Thyroid gland (tissue), 4 donors: ENCODE results near the gene SYT1. TPM values are rescaled to one million over a fixed set of nuclear protein-coding genes. Genes with fewer than 3 reads are reported as not detected.

Experiments
- DNase-seq, 2 donors: peaks; one replicate each; pipeline ENCODE4 v3.0.0-alpha.2; 2019
- H3K27ac ChIP-seq, 3 donors: fragments of 200-600 bp; sonication (generic); 1 replicate in 2 of 3; 2 replicates in 1 of 3; pipeline ENCODE4 v1.5.1; 2016 to 2019; ENCODE audit warnings: mild to moderate bottlenecking in 1 of 3, moderate library complexity in 1 of 3
- H3K27me3 ChIP-seq: fragments of 200-600 bp; sonication (generic); one replicate; pipeline ENCODE4 v1.5.1; 2019
- H3K36me3 ChIP-seq, 2 donors: fragments of 200-600 bp; sonication (generic); one replicate each; pipeline ENCODE4 v1.5.1; 2016 to 2019
- H3K4me1 ChIP-seq, 2 donors: fragments of 200-600 bp; sonication (generic); one replicate each; pipeline ENCODE4 v1.5.1; 2017 to 2019
- H3K4me3 ChIP-seq, 3 donors: fragments of 200-600 bp; sonication (generic); replicated peaks in 1 of 3; 1 replicate in 2 of 3; 2 replicates in 1 of 3; pipeline ENCODE4 v1.5.1; 2016; ENCODE audit warnings: mild to moderate bottlenecking in 1 of 3
- H3K9me3 ChIP-seq: fragments of 200-600 bp; sonication (generic); one replicate; pipeline ENCODE4 v1.5.1; 2017
- CTCF ChIP-seq, 6 experiments: fragments of 200-600 bp in 3 of 6; fragments of 450-650 bp in 3 of 6; sonication (generic) in 3 of 6; IDR thresholded peaks; one replicate each; pipeline ENCODE4 v1.5.1; 2016 to 2019; ENCODE audit warnings: antibody characterized with exemption in 6 of 6, mild to moderate bottlenecking in 2 of 6, inconsistent platforms in 1 of 6, moderate library complexity in 1 of 6
- POLR2A ChIP-seq, 2 donors: fragments of 450-650 bp; IDR thresholded peaks; one replicate each; pipeline ENCODE4 v1.6.1; 2017; ENCODE audit warnings: antibody characterized with exemption in 2 of 2, mild to moderate bottlenecking in 2 of 2, moderate library complexity in 1 of 2
- WGBS, 2 donors: methylation state at CpG; one replicate each; pipeline ENCODE4 v1.1.5; 2017; 5-methylcytosine and 5-hydroxymethylcytosine counted together
- intact Hi-C: fragments of 100-400 bp; cut with DNase I; formaldehyde crosslinking; loops from one replicate; pipeline ENCODE4 v1.15.1; 2023
- total RNA-seq, 4 donors: library from RNA; depleted of rRNA; stranded (reverse); fragments of >200 nt; gene quantifications; one replicate each; pipeline ENCODE4 v1.2.3, GENCODE V29; 2016

SYT1 gene
- total RNA-seq, 4 donors from 2014 or later: 0.58 to 2.4 (median 1.2) TPM

GRCh38 chr12:79012636-79013035 is 148.1 kb downstream of the SYT1 start:
- 75 to 82% methylated on average over 3 of the region's 3 CpGs for WGBS, 2 donors

DNA sequence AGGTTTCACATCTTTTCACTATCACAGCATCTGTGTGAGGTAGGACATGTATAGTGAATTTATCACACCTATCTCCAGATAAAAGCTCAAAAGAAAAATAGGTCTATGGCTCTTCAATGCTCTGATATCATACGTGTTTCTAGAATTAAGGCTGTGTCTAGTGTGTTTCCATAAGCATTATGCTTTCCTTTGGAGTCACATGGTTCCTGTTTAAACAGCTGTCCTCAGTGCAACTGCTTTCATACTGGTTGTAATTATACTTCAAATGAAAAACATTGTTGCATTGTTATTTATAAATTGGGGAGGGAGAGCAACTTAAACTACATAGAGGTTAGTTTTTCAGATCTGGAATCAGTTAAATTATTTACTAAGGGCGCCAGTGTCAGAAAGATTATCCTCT is 151.6 kb downstream of the SYT1 start:
- H3K36me3 ChIP-seq: no peaks in the 10 kb centered on the region
- 73% methylated on average over 2 of the region's 2 CpGs for WGBS, 2 donors
- DNase-seq: no peak
- intact Hi-C loops: no loop called here
- no peak for TF ChIP-seq POLR2A (IDR thresholded peaks at IDR 0.05)
- TF ChIP-seq CTCF (IDR thresholded peaks at IDR 0.05): no peak
- no peak overlapping the region for H3K27ac ChIP-seq
- H3K9me3 ChIP-seq: no peaks in the 10 kb centered on the region
- no peak overlapping the region for H3K4me3 ChIP-seq
- H3K4me1 ChIP-seq: no peaks in the 10 kb centered on the region
- no peaks in the 10 kb centered on the region for H3K27me3 ChIP-seq

More at GRCh38 chr12:79012636-79013035, 148.1 kb downstream of the SYT1 start:
- Histone ChIP-seq H3K27me3 (no peaks in the 10 kb centered on the region), H3K36me3 (no peaks in the 10 kb centered on the region), H3K27ac (no peak overlapping the region), H3K9me3 (no peaks in the 10 kb centered on the region), H3K4me1 (no peaks in the 10 kb centered on the region), H3K4me3 (no peak overlapping the region)
- TF ChIP-seq CTCF (IDR thresholded peaks at IDR 0.05) (no peak), POLR2A (IDR thresholded peaks at IDR 0.05) (no peak)
- intact Hi-C loops: no loop called here
- no peak for DNase-seq

GRCh38 chr12:79019672-79020071 is 155.1 kb downstream of the SYT1 start:
- DNase-seq: no peak
- no peaks in the 10 kb centered on the region for H3K36me3 ChIP-seq
- H3K4me1 ChIP-seq: no peaks in the 10 kb centered on the region
- no peak overlapping the region for H3K4me3 ChIP-seq
- no peak for TF ChIP-seq POLR2A (IDR thresholded peaks at IDR 0.05)
- no peak for TF ChIP-seq CTCF (IDR thresholded peaks at IDR 0.05)
- H3K27me3 ChIP-seq: no peaks in the 10 kb centered on the region
- WGBS, 2 donors: 46 to 51% methylated on average over 1 of the region's 1 CpG
- intact Hi-C loops: no loop called here
- H3K27ac ChIP-seq: no peak overlapping the region
- no peaks in the 10 kb centered on the region for H3K9me3 ChIP-seq

- no peak for TF ChIP-seq CTCF (IDR thresholded peaks at IDR 0.05)
- no peak for TF ChIP-seq POLR2A (IDR thresholded peaks at IDR 0.05)
- H3K27me3 ChIP-seq: no peaks in the 10 kb centered on the region
- 84 to 85% methylated on average over 1 of the region's 1 CpG for WGBS, 2 donors
- no peak for DNase-seq
- no peaks in the 10 kb centered on the region for H3K36me3 ChIP-seq
- H3K4me3 ChIP-seq: no peak overlapping the region
- H3K9me3 ChIP-seq: no peaks in the 10 kb centered on the region
- H3K27ac ChIP-seq: no peak overlapping the region
- H3K4me1 ChIP-seq: no peaks in the 10 kb centered on the region
- intact Hi-C loops: no loop called here
Measured at GRCh38 chr12:79020106-79020505, 155.5 kb downstream of the SYT1 start.

- H3K4me1 ChIP-seq: no peaks in the 10 kb centered on the region
- no peaks in the 10 kb centered on the region for H3K27me3 ChIP-seq
- TF ChIP-seq POLR2A (IDR thresholded peaks at IDR 0.05) (no peak), CTCF (IDR thresholded peaks at IDR 0.05) (no peak)
- H3K9me3 ChIP-seq: no peaks in the 10 kb centered on the region
- H3K36me3 ChIP-seq: no peaks in the 10 kb centered on the region
- intact Hi-C loops: no loop called here
- H3K27ac ChIP-seq: no peak overlapping the region
- no peak for DNase-seq
- no peak overlapping the region for H3K4me3 ChIP-seq
Measured at GRCh38 chr12:79021021-79021420, 156.4 kb downstream of the SYT1 start.
